T47D (cell line): Measurements from ENCODE around the gene FGGY.
"Not testable (repeated sequence)": the region's sequence is repeated elsewhere in the genome, so short reads cannot be mapped to it uniquely, and the experiment has no call there.

Source experiments
- DNase-seq, 2 experiments: peaks; one replicate each; pipeline versions ENCODE4 v3.0.0 to v3.0.0-alpha.2; 2011 to 2012; ENCODE audit warnings: low read depth in 1 of 2, low spot score in 1 of 2
- JUND ChIP-seq: IDR thresholded peaks from 2 replicates; pipeline ENCODE4 v1.6.1; 2012; ENCODE audit warnings: low read depth
- in situ Hi-C: cut with HindIII; loops from 2 replicates; pipeline ENCODE4 v1.10.0; 2016; ENCODE audit warnings: low sequenced_read_pairs, low pct_unique_long_range_greater_than_20kb

The FGGY gene, protein sequence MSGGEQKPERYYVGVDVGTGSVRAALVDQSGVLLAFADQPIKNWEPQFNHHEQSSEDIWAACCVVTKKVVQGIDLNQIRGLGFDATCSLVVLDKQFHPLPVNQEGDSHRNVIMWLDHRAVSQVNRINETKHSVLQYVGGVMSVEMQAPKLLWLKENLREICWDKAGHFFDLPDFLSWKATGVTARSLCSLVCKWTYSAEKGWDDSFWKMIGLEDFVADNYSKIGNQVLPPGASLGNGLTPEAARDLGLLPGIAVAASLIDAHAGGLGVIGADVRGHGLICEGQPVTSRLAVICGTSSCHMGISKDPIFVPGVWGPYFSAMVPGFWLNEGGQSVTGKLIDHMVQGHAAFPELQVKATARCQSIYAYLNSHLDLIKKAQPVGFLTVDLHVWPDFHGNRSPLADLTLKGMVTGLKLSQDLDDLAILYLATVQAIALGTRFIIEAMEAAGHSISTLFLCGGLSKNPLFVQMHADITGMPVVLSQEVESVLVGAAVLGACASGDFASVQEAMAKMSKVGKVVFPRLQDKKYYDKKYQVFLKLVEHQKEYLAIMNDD

DNA sequence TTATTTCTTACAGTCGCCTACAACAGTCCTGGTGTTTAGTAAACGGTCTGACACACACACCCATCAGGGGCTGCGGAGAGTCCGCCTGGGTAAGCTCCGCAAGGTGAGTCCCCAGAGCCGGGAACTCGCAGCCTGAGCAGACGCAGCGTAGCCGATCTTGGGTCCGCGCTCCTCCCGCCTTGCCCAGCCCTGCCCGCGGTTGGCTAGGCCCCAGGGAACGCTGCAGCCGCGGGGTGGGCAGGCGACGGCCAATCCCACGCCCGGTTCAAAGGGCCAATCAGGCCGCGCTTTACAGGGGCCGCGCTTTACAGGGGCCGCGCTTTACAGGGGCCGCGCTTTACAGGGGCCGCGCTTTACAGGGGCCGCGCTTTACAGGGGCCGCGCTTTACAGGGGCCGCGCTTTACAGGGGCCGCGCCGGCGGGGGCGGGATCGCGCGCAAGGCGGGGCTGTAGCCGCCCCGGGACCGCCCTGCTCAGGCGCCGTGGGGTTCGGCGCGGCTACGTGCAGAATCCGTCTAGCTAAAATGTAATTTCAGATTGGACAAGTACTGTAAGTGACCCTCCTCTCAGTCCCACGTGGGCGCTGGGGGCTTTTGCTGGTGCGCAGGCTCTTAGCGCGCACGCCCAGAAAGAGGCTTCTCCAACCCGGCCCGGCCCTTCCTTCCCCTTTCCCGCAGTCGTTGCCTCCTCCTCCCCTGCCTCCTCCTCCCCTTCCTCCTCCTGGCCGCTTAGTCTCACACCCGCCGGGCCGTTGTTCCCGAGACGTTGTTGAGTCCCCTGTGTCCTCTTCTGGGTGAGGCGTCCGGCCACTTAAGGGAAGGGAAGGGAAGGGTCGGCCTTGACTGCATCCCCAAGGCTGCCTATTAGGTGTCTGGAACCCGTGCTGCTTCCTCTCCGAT lies at the start of gene FGGY:
Gene FGGY (plus strand): TSS at position 737 of the 899 bp plus-strand sequence. CDS start 24,456 bp downstream, outside the sequence.
- no peak for TF ChIP-seq JUND
- in situ Hi-C loops: no loop called here
- DNase-seq: peak; percentile 82 to 96

DNA sequence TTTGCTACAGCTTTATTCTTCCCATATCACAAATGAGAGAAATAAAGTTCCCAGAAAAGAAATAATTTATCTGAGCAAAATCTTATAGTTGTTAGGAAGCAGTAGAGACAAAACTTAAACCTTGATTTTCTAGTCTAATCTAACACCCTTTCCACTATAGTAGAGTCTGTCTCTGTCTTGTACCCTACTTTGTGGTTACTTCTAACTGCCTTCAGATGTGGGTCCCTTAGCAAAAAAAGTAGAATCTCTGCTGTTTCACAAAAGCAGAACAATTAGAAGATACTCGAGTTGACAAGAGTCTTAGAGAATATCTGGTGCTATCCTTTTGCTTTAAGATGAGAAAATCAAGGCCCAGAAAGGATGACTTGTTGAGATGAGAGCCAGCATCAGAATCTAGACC lies 48.1 kb upstream of the FGGY start:
- TF ChIP-seq JUND: no peak
- in situ Hi-C loops: no loop called here
- no peak for DNase-seq

DNA sequence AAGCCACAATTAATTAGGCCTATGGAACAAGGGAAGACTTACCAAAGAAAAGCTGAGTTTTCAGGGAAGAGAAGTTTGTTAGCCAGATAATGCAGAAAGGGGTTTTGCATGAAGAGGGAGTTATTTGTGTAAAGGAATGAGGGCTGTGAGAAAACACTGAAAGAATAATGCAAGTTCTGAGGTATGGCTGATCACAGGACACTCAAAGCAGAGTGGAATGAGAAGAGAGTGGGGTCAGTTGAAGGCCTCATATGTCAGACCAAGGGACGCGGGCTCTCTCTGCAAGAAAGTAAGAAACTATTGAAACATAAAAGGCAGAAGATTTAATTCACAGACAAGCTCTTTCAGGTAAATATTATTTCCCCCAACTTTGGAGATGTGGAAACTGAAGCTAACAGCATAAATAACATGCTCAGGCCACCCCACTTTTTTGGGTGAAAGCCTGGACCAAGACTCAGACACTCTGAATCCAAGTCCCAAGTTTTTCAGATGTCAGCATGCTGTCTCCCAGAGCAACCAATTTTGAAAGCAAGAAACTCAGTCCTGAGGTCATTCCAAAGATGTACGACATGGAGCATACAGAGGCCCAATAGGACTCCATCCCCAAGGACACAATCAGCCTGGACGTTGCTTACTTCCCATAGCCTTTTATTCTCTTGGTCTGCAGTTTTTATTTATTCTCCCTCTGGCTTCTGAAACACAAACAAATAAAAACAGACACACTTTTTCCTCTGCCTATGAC lies 47.3 kb upstream of the FGGY start:
- TF ChIP-seq JUND: no peak
- in situ Hi-C loops: no loop called here
- DNase-seq: no peak

DNA sequence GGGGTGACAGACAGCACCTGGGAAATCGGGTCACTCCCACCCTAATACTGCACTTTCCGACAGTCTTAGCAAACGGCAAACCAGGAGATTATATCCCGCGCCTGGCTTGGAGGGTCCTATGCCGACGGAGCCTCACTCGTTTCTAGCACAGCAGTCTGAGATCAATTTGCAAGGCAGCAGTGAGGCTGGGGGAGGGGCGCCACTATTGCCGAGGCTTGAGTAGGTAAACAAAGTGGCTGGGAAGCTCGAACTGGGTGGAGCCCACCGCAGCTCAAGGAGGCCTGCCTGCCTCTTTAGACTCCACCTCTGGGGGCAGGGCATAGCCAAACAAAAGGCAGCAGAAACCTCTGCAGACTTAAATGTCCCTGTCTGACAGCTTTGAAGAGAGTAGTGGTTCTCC lies 45.8 kb upstream of the FGGY start:
- in situ Hi-C loops: not testable (repeated sequence)
- peak in 1 of 2 experiments; percentile 4 for DNase-seq

DNA sequence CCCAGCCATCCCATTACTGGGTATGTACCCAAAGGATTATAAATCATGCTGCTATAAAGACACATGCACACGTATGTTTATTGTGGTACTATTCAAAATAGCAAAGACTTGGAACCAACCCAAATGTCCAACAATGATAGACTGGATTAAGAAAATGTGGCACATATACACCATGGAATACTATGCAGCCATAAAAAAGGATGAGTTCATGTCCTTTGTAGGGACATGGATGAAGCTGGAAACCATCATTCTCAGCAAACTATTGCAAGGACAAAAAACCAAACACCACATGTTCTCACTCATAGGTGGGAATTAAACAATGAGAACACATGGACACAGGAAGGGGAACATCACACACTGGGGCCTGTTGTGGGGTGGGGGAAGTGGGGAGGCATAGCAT lies 40.5 kb upstream of the FGGY start:
- in situ Hi-C loops, DNase-seq: not testable (repeated sequence)

DNA sequence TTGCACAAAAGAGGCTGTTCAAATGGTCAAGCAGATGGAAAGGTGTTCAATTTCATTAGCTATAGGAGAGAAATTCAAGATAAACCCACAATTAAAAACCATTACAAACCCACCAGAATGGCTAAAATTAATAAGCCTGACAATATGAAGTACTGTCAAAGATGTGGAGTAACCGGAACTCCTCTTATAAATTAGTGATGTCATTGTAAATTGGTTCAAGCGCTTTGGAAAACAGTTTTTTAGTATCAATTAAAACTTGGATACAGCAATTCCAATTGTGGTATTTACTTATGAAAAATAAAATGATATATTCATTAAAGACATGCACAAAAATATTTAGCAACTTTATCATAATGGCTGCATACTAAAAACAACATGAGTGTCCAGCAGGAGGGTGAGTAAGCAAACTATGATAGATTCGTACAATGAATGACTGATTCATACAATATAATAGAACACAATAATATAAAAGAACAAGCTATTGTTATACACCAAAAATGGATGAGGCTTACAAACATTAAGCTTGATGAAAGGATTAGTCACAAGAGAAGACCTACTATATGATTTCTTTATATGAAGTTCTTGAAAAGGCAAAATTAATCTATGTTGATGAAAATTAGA lies 38.4 kb upstream of the FGGY start:
- no peak for DNase-seq
- in situ Hi-C loops: no loop called here
- TF ChIP-seq JUND: no peak

DNA sequence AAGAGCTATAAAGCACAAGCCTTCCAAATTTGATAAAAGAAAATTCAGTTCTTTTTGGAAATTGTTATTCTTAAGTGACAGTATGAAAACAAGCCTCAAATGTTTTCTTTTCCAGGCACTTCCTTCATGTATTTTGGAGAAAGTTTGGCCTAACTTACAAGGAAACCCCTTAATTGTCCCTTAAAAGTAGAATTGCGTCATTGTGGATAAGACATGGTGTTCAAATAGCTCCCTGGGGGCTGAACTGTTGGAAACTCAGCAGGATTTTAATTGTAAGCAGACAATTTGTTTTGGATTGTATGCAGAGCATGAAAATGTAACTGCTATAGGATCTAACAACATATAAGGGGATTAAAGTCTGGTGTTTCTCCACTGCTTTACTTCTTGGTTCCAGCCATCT lies 35.4 kb upstream of the FGGY start:
- no peak for TF ChIP-seq JUND
- in situ Hi-C loops: no loop called here
- no peak for DNase-seq

DNA sequence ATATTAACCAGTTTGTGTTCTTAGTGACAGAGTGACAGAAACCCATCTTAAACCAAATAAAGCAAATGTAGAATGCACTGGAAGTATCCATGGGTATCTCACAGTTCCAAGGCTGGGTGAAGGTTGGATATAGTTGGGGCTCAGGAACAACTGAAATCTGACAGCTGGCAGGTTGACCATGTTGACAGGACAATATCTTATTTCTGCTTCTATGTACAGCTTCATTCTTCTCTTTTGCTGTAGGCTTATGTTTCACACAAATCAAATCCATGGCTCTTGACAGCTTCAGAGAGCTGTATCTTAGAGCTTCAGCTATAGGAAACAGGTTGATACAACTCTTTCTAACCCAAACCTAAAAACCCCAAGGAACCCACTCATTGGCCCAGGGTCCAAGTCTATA lies 34.3 kb upstream of the FGGY start:
- no peak for TF ChIP-seq JUND
- in situ Hi-C loops: no loop called here

DNA sequence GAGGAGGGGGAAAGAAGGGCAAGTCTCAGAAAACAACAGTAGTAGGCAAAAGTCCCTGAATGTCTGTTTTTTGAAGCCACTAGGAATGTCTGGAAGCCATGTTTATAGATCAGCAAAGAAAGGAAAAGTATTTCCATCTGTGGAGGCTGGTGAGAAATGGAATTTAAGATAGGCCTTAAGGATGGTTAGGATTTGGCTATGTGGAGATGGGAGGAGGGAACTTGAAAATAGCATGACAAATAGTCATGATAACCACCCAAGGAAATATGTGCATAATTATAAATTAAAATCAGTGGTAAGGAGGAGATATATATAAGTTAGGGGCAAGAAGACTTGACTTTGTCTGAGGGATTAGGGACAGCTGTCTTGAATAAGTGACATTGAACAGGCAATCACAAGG lies 33.8 kb upstream of the FGGY start:
- TF ChIP-seq JUND: no peak
- in situ Hi-C loops: no loop called here
- no peak for DNase-seq

More for the DNA sequence above, 34.3 kb upstream of the FGGY start:
- DNase-seq: no peak

DNA sequence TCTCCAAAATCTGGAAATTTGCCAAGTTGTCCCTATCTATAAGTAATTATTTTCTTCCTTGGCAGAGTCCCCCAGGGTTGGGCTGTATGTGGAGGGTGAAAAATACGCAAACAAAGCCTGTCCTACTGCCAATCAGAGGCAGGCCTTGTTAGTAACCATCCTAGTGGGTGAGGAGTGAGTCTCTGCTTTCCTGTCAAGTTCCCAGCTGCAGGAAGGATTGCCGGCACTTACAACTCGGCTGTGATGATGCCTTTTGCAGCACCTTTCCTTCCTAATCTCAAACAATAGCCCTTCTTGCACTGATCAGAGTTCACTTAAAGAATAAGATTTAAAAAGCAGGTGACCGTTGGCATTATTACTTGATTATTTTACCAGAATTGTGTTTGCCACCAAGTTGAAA lies 31.3 kb upstream of the FGGY start:
- no peak for TF ChIP-seq JUND
- DNase-seq: no peak
- in situ Hi-C loops: no loop called here

DNA sequence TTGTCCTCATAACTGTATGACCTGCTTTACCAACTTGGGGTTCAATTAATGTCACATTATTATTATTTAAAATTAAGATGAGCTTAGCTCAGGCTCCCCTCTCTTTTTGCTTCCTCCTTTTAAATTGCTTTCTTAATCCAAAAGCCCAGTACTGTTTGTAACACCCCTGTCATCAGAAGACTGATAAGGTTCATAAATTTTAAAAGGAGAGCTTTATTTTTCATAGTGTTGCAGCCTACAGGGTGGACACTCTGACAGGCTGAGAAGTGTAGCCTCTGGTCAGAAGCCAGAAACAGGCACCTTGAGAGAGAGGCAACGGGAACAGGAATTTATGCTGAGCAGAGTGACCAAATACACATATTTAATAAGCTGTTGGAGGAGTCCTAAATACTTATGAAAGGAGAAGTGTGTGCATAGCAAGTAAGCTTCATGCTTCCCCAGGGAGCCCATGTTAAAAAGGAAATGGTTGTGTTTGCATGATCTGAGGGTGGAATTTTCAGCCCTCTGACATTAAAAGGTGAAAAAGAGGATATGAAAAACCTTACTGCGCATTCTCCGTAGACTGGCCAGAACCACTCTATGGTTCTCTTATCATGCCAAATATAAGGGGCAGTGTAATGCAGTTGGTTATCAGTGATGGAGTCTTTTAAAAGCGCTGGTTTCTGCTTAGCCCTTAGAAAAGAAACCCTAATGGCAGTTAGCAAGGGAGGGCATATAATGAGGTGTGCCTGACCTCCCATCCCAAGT lies 30.5 kb upstream of the FGGY start:
- no peak for TF ChIP-seq JUND
- in situ Hi-C loops: no loop called here

More for the DNA sequence above, 30.5 kb upstream of the FGGY start:
- DNase-seq: no peak
